ENCODE results near the gene UBASH3A.

The UBASH3A gene

GRCh38 chr21:42379426-42380215 is 24.1 kb upstream of the UBASH3A start:
- TF ChIP-seq, protein P1, sequence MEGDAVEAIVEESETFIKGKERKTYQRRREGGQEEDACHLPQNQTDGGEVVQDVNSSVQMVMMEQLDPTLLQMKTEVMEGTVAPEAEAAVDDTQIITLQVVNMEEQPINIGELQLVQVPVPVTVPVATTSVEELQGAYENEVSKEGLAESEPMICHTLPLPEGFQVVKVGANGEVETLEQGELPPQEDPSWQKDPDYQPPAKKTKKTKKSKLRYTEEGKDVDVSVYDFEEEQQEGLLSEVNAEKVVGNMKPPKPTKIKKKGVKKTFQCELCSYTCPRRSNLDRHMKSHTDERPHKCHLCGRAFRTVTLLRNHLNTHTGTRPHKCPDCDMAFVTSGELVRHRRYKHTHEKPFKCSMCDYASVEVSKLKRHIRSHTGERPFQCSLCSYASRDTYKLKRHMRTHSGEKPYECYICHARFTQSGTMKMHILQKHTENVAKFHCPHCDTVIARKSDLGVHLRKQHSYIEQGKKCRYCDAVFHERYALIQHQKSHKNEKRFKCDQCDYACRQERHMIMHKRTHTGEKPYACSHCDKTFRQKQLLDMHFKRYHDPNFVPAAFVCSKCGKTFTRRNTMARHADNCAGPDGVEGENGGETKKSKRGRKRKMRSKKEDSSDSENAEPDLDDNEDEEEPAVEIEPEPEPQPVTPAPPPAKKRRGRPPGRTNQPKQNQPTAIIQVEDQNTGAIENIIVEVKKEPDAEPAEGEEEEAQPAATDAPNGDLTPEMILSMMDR (IDR thresholded peaks at IDR 0.05; ENCODE audit: low read depth, low read length), result no peak
- no peak overlapping the region for H3K4me3 ChIP-seq (ENCODE audit: low read depth, low read length)

- TF ChIP-seq, protein P1 (IDR thresholded peaks at IDR 0.05; ENCODE audit: low read depth, low read length), result peak; percentile 57
- no peak overlapping the region for H3K4me3 ChIP-seq (ENCODE audit: low read depth, low read length)
Observed at GRCh38 chr21:42381347-42381984, 22.2 kb upstream of the UBASH3A start.

DNA sequence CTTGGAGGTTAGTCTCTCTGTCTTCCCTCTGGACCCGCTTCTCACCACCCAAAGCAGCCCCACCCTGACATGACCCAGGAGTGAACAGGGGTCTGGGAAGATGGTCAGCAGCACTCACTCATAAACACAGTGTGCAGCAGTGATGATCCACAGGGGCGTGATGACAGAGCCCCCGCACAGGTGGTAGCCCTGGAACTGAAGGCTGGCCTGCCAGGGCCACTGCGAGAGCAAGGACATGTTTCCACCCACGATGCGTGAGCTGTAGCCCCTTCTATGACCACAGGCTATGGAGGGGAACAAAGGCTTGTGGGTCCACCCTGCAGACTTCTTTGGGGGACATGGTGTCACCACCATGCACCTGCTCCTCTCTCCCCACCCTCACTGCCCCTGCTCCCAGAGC is 20.8 kb upstream of the UBASH3A start:
- H3K4me3 ChIP-seq (ENCODE audit: low read depth, low read length), result no peak overlapping the region
- TF ChIP-seq, protein P1 (IDR thresholded peaks at IDR 0.05; ENCODE audit: low read depth, low read length), result no peak

- TF ChIP-seq, protein P1 (IDR thresholded peaks at IDR 0.05; ENCODE audit: low read depth, low read length), result no peak
- H3K4me3 ChIP-seq (ENCODE audit: low read depth, low read length), result no peak overlapping the region
Observed at GRCh38 chr21:42383331-42383730, 20.4 kb upstream of the UBASH3A start.

DNA sequence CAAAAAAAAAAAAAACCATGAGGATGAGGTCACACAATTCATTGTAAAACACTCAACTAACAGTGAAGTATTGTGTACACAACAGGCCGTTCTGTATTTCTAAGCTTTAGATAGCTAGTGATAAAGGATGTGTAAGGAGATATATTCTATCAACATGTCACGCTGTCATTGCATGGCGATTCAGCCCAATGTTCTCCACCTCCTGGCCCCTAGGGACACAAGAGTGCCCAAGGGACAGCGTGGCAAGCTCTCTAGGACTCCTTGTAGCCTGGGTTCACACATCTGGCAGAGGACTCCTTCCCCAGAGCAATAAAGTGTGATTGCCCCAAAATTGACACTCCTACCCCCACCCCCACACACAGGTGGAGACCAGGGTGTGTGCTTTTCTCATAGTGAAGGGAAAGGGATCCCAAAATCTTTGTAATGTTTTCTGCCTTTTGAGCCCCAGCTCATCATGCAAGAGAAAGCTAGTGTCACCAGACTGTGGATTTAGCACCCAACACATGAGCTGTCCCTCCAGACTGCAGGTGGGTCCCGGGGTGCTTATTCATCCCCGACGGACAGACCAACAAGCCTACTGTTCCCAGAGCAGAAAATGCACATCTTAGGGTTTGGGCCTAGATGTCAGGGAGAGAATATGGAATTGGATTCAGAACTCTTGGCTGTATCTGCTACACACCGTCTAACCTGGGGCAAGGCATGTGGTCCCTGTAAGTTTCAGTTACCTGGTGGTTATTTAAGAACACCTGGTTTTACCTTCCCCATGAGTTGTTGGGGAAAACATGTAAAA is 19.4 kb upstream of the UBASH3A start:
- TF ChIP-seq, protein P1 (IDR thresholded peaks at IDR 0.05; ENCODE audit: low read depth, low read length), result no peak
- H3K4me3 ChIP-seq (ENCODE audit: low read depth, low read length), result no peak overlapping the region

DNA sequence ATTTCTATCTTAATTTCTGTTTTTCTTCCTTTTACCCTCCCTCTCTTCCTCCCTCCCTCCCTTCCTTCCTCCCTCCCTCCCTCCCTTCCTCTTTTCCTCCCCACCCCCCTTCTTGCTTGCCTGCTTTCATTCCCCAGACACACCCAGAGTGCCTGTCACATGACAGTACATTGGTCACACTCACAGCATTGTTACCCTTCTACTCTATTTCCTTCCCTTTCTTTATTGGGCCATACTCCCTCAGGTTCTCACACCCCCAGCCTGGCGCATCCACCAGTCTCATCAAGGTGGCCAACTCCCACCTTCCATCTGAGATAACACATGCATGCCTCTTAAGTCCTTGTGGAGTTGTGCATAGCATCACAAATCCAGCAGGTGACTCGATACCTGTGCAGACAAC is 18.7 kb upstream of the UBASH3A start:
- no peak overlapping the region for H3K4me3 ChIP-seq (ENCODE audit: low read depth, low read length)
- TF ChIP-seq, protein P1 (IDR thresholded peaks at IDR 0.05; ENCODE audit: low read depth, low read length), result no peak
